Uterus (tissue), 2 donors: ENCODE results near the gene STK32C.

Experiments used
- CTCF ChIP-seq, 4 experiments: fragments of 200-600 bp in 2 of 4; fragments of 450-650 bp in 2 of 4; sonication (generic) in 2 of 4; IDR thresholded peaks; one replicate each; pipeline ENCODE4 v1.5.1; 2016 to 2019; ENCODE audit warnings: antibody characterized with exemption in 4 of 4, mild to moderate bottlenecking in 2 of 4, moderate library complexity in 1 of 4
- POLR2A ChIP-seq, 2 donors: fragments of 450-650 bp; IDR thresholded peaks; one replicate each; pipeline ENCODE4 v1.6.1; 2016; ENCODE audit warnings: antibody characterized with exemption in 2 of 2, mild to moderate bottlenecking in 1 of 2, moderate library complexity in 1 of 2

GRCh38 chr10:132194726-132195125, 113.0 kb downstream of the STK32C start:
- no peak for TF ChIP-seq POLR2A (IDR thresholded peaks at IDR 0.05)
- TF ChIP-seq CTCF (IDR thresholded peaks at IDR 0.05), result no peak
